Measurements from ENCODE around the gene NPTXR.
"Not testable (repeated sequence)": the region's sequence is repeated elsewhere in the genome, so short reads cannot be mapped to it uniquely, and the experiment has no call there.

The NPTXR gene

DNA sequence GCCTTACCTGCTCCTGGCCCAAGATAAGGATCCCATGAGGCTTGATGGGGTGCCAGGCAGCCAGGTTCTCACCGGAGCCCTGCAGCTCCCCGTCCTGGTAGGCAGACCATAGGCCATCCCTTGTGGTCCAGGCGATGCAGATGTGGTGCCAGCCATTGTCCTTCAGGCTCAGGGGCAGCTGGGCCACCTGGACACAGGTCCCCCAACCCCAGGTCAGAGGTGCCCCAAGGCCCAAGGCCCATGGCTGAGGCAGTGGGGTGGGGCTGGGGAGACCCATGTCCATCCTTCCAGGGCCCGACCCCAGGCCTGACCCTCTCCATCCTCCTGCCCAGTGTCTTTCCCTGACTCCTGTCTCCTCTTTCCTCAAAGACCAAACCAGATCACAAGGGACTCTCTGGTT, 20.8 kb downstream of the NPTXR start:
- POLR2A ChIA-PET (ENCODE audit: low non-redundant PET), result no interaction called here
- DNase-seq (ENCODE audit: low spot score), result no peak
- TF ChIP-seq, protein P1, sequence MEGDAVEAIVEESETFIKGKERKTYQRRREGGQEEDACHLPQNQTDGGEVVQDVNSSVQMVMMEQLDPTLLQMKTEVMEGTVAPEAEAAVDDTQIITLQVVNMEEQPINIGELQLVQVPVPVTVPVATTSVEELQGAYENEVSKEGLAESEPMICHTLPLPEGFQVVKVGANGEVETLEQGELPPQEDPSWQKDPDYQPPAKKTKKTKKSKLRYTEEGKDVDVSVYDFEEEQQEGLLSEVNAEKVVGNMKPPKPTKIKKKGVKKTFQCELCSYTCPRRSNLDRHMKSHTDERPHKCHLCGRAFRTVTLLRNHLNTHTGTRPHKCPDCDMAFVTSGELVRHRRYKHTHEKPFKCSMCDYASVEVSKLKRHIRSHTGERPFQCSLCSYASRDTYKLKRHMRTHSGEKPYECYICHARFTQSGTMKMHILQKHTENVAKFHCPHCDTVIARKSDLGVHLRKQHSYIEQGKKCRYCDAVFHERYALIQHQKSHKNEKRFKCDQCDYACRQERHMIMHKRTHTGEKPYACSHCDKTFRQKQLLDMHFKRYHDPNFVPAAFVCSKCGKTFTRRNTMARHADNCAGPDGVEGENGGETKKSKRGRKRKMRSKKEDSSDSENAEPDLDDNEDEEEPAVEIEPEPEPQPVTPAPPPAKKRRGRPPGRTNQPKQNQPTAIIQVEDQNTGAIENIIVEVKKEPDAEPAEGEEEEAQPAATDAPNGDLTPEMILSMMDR (conservative IDR thresholded peaks at IDR 0.05; ENCODE audit: low read depth), result no peak
- CTCF ChIA-PET, result no interaction called here
- H3K27ac ChIP-seq, result no peak overlapping the region

DNA sequence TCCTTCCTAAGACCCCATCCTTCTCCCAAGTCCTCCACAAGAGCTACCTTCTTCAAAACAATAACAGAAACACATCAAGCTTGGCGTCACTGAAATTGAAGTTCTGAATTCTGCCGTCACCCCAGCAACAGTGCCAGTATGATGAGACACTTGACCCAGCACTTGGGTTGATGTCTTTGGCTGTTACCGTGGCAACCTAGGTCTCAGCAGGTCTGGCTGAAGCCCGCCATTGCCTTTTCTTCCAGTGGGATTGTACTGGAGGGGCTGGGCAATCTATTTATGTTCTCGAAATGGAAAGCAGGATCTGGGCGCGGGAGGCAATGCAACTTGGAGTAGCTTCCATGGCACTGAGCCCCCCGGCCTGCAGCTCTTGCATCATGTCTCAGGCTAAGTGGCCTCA, 23.8 kb downstream of the NPTXR start:
- TF ChIP-seq, protein P1 (conservative IDR thresholded peaks at IDR 0.05; ENCODE audit: low read depth), result no peak
- no peak overlapping the region for H3K27ac ChIP-seq
- CTCF ChIA-PET, result no interaction called here
- POLR2A ChIA-PET (ENCODE audit: low non-redundant PET), result no interaction called here
- no peak for DNase-seq (ENCODE audit: low spot score)

DNA sequence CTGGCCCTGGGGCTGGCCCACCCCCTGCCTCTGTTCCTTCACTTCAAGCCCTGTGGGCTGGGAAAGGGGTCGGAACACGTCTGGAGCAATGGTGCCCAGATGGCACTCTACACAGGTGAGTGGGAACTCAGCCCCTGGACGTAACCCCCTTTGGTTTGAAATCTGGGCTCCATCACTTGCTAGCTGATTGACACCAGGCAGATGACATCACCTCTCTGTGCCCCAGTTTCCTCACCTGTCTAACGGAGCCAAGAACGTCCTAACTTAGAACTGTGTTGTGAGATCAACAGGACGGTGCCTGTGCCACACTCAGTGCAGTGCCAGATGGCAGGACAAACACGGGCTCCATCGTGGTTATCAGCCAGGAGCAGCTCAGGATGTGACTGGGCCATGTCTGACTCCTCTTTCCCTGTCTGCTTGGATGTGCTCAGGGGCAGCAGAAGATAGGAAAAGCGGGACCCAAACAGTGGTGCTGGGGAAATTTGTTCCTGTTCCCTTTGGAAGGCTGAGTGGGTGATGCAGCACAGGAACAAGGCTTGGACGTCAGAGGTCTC, 24.4 kb downstream of the NPTXR start:
- ChIA-PET CTCF (no interaction called here), POLR2A (ENCODE audit: low non-redundant PET) (no interaction called here)
- TF ChIP-seq, protein P1 (conservative IDR thresholded peaks at IDR 0.05; ENCODE audit: low read depth), result no peak
- no peak overlapping the region for H3K27ac ChIP-seq
- no peak for DNase-seq (ENCODE audit: low spot score)

DNA sequence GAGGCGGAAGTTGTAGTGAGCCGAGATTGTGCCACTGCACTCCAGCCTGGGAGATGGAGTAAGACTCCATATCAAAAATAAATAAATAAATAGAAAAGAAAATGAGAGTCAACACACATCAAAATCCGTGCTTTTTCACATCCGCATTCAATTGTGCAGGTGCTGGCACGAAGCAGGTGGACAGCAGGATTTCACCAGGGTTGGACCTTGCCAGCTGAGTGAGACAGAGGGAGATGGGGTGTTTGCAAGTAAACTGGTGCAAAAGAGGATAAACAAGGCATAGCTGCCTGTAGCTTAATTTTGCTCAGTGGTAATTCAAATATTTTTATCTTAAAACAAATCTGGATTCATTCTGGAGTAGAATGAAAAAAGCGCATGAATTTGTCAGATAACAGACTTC, 26.6 kb downstream of the NPTXR start:
- no peak overlapping the region for H3K27ac ChIP-seq
- ChIA-PET CTCF (interaction anchor here (0.5 to 0.6 kb wide), 2 partner anchors 10 to 83 kb away, joined by 3 read pairs; no protein-coding TSS in a partner anchor), POLR2A (ENCODE audit: low non-redundant PET) (no interaction called here)
- no peak for DNase-seq (ENCODE audit: low spot score)
- TF ChIP-seq, protein P1 (conservative IDR thresholded peaks at IDR 0.05; ENCODE audit: low read depth), result no peak

DNA sequence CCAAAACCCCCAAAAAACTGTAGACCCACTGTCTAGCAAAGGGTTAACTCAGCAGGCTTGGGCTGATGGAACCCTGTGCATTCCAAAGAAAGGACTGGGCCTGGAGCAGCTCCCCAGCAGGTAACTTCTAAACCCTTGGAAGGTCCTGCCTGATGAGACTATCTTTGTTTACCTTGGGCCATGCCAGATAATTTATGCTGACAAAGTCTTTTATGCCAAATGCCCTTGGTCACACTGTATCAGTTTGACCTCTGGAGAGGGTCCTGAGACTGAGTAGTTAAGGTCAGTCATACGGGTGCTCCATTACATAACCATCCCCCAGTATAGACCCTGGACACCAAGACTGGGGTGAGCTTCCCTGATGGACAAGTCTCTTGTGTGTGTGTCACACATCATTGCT, 28.0 kb downstream of the NPTXR start:
- ChIA-PET POLR2A (ENCODE audit: low non-redundant PET) (no interaction called here), CTCF (no interaction called here)

DNA sequence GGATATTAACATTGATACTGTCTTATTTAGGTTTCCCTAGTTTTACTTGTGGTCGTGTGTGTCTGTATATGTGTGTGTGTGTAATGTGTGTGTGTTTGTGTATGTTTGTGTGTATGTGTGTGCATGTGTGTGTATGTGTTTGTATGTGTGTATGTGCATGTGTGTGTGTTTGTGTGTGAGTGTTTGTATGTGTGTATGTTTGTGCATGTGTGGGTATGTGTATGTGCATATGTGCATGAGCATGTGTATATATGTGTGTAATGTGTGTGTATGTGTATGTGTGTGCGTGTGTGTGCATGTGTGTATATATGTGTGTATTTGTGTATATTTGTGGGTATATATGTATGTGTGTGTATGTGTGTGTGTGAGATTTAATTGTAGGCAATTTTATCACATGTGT, 32.6 kb downstream of the NPTXR start:
- TF ChIP-seq, protein P1 (conservative IDR thresholded peaks at IDR 0.05; ENCODE audit: low read depth), result no peak
- ChIA-PET POLR2A (ENCODE audit: low non-redundant PET) (no interaction called here), CTCF (no interaction called here)
- DNase-seq (ENCODE audit: low spot score), result no peak
- H3K27ac ChIP-seq, result no peak overlapping the region

More for the DNA sequence above, 28.0 kb downstream of the NPTXR start:
- DNase-seq (ENCODE audit: low spot score), result no peak
- TF ChIP-seq, protein P1 (conservative IDR thresholded peaks at IDR 0.05; ENCODE audit: low read depth), result no peak
- H3K27ac ChIP-seq, result no peak overlapping the region

DNA sequence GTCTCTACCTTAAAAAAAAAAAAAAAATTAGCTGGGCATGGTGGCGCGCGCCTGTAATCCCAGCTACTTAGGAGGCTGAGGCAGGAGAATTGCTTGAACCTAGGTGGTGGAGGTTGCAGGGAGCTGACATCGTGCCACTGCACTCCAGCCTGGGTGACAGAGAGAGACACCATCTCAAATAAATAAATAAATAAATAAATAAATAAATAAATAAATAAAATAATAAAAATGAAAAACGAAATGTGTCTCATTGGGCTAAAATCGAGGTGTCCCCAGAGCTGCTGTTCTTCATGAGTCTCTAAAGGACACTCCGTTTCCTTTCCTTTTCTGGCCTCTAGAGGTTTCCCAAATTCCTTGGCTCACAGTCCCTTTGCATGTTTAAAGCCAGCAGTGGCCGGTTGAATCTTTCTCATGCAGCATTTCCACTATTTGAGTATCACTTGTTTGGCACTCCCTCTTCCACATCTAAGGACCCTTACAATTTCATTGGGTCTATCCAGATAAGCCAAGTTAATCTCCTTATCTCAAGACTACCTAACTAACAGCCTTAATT, 38.7 kb downstream of the NPTXR start:
- POLR2A ChIA-PET (ENCODE audit: low non-redundant PET), result interaction anchor here (0.7 kb wide), 1 partner anchor 31 kb away, joined by 3 read pairs; no protein-coding TSS in a partner anchor
- DNase-seq (ENCODE audit: low spot score); CTCF ChIA-PET; H3K27ac ChIP-seq: not testable (repeated sequence)

All from RWPE1 (cell line).